ENCODE measurements around the gene MORC3. TPM values are rescaled to one million over a fixed set of nuclear protein-coding genes. Genes with fewer than 3 reads are reported as not detected.
"Not testable (repeated sequence)": the region's sequence is repeated elsewhere in the genome, so short reads cannot be mapped to it uniquely, and the experiment has no call there.

MORC3 gene
- total and polyA plus RNA-seq, 2 experiments from 2014 or later, result 15.6 to 31.8 TPM

DNA sequence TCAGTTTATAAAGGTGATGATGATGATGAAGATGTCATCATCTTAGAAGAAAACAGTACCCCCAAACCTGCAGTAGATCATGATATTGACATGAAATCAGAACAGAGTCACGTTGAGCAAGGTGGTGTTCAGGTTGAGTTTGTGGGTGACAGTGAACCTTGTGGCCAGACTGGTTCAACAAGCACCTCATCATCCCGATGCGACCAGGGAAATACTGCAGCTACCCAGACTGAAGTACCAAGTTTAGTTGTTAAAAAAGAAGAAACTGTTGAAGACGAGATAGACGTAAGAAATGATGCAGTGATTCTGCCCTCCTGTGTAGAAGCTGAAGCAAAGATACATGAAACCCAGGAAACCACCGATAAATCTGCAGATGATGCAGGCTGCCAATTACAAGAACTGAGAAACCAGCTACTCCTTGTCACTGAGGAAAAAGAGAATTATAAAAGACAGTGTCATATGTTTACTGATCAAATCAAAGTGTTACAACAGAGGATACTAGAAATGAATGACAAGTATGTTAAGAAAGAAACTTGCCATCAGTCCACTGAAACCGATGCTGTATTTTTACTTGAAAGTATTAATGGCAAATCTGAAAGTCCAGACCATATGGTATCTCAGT lies 49.2 kb downstream of the MORC3 start:
- H3K4me3 ChIP-seq, result no peak overlapping the region
- H3K4me1 ChIP-seq (ENCODE audit: low read depth), result no peaks in the 10 kb centered on the region
- H3K27ac ChIP-seq, result no peak overlapping the region
- no peak for DNase-seq (ENCODE audit: low read depth in 1 of 2, low spot score in 1 of 2)
- peaks cover 74% of the 10 kb centered on the region for H3K36me3 ChIP-seq
- no peaks in the 10 kb centered on the region for H3K27me3 ChIP-seq
- no peaks in the 10 kb centered on the region for H3K9me3 ChIP-seq (ENCODE audit: low read depth)
- TF ChIP-seq, protein P1, sequence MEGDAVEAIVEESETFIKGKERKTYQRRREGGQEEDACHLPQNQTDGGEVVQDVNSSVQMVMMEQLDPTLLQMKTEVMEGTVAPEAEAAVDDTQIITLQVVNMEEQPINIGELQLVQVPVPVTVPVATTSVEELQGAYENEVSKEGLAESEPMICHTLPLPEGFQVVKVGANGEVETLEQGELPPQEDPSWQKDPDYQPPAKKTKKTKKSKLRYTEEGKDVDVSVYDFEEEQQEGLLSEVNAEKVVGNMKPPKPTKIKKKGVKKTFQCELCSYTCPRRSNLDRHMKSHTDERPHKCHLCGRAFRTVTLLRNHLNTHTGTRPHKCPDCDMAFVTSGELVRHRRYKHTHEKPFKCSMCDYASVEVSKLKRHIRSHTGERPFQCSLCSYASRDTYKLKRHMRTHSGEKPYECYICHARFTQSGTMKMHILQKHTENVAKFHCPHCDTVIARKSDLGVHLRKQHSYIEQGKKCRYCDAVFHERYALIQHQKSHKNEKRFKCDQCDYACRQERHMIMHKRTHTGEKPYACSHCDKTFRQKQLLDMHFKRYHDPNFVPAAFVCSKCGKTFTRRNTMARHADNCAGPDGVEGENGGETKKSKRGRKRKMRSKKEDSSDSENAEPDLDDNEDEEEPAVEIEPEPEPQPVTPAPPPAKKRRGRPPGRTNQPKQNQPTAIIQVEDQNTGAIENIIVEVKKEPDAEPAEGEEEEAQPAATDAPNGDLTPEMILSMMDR (IDR thresholded peaks at IDR 0.05; ENCODE audit: low read depth, low read length), result no peak

DNA sequence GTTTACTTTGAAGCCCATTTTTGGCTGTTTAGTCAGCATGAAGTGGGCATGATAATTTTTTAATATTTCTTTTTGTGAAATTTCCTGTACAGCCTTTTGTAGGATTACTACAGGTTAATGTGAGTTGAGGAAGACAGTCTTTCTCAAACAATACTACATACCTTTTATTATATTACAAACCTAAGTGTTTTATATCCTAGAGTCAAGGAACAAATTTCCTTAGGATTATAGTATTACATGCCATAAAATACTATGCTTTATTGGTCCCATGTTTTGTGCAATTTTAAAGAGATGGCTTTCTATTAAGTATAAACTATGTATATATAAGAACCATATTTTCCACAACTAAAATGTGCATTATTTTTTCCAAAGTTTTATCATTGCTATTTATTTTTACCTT lies 56.0 kb downstream of the MORC3 start:
- Histone ChIP-seq H3K36me3 (peaks cover 65% of the 10 kb centered on the region), H3K27ac (peak overlapping the region; percentile 1), H3K4me1 (ENCODE audit: low read depth) (no peaks in the 10 kb centered on the region), H3K4me3 (no peak overlapping the region), H3K9me3 (ENCODE audit: low read depth) (no peaks in the 10 kb centered on the region), H3K27me3 (no peaks in the 10 kb centered on the region)
- no peak for DNase-seq (ENCODE audit: low read depth in 1 of 2, low spot score in 1 of 2)
- TF ChIP-seq, protein P1 (IDR thresholded peaks at IDR 0.05; ENCODE audit: low read depth, low read length), result no peak

DNA sequence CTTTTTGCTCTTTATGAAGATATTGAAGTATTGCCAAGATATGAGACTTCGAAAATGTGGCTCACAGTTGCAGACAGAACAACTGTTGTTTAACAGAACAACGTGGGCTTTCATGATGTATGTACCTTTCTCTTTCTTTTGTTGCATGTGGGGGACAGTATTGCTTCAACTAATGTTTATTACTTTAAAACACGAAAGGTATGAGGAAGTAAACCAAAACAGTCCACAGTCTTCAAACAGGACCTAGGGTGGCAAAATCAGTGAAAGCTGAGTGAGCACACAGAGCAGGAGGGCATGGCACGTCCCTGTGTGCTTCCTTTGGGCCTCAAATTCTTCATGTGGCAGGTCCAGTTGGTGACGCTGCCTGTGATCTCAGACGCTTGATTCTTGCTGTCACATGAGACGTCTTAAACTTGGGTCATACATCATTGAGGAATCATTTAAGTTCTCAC lies 57.4 kb downstream of the MORC3 start:
- TF ChIP-seq, protein P1 (IDR thresholded peaks at IDR 0.05; ENCODE audit: low read depth, low read length), result no peak
- Histone ChIP-seq H3K27ac (no peak overlapping the region), H3K36me3 (peaks cover 51% of the 10 kb centered on the region)

DNA sequence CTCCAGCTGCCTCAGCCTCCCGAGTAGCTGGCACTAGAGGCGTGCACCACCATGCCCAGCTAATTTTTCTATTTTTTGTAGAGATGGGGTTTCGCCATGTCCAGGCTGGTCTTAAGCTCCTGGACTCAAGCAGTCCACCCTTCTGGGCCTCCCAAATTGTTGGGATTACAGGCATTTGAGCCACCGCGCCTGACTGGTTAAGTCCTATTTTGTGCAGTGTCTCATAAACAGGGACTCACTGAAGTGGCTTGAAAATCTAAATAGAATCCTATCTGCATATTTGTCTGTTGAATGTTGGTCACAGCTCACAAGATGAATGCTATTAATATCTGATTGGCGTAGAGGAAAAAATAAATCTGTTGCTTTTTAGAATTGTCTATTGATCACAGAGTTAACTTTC lies 59.3 kb downstream of the MORC3 start:
- H3K9me3 ChIP-seq (ENCODE audit: low read depth), result no peaks in the 10 kb centered on the region
- no peaks in the 10 kb centered on the region for H3K4me1 ChIP-seq (ENCODE audit: low read depth)
- DNase-seq (ENCODE audit: low read depth in 1 of 2, low spot score in 1 of 2), result no peak
- no peak overlapping the region for H3K4me3 ChIP-seq
- H3K27ac ChIP-seq, result peak overlapping the region; percentile 71
- TF ChIP-seq, protein P1 (IDR thresholded peaks at IDR 0.05; ENCODE audit: low read depth, low read length), result no peak
- H3K36me3 ChIP-seq, result peaks cover 36% of the 10 kb centered on the region
- H3K27me3 ChIP-seq, result no peaks in the 10 kb centered on the region

More for the DNA sequence above, 57.4 kb downstream of the MORC3 start:
- no peak for DNase-seq (ENCODE audit: low read depth in 1 of 2, low spot score in 1 of 2)
- Histone ChIP-seq H3K27me3 (no peaks in the 10 kb centered on the region), H3K4me1 (ENCODE audit: low read depth) (no peaks in the 10 kb centered on the region), H3K9me3 (ENCODE audit: low read depth) (no peaks in the 10 kb centered on the region), H3K4me3 (no peak overlapping the region)

DNA sequence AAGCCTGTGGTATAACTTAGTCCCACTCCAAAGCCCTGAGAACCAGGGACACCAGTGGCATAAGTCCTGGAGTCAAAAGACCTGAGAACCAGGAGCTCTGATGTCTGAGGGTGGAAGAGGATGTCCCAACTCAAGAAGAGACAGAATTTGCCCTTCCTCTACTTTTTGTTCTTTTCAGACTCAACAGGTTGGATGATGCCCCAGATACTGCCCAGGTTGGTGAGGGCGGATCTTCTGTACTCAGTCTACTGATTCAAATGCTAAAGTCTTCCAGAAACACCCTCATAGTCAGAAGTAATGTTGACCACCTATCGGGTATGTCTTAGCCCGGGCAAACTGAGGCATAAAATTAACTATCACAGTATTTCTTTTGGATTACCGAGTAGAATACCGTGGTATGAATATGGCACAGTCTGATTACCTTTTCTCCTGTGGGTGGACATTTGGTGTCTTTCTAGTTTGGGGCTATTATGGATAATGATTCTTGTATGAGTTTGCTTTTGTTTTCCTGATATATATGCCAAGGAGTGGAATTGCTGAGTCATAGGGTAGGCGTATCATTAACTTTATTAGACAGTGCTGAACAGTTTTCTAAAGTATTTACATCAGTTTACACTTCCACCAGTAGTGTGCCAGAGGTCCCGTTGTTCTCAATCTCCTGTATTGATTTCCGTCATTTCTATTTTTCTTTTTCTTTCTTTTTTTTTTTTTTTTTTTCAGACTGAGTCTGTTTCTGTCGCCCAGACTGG lies 62.0 kb downstream of the MORC3 start:
- Histone ChIP-seq H3K36me3 (peaks cover 11% of the 10 kb centered on the region), H3K4me3 (no peak overlapping the region), H3K9me3 (ENCODE audit: low read depth) (no peaks in the 10 kb centered on the region), H3K27ac (no peak overlapping the region), H3K4me1 (ENCODE audit: low read depth) (no peaks in the 10 kb centered on the region), H3K27me3 (no peaks in the 10 kb centered on the region)
- DNase-seq (ENCODE audit: low read depth in 1 of 2, low spot score in 1 of 2), result peak in 1 of 2 donors; percentile 11
- TF ChIP-seq, protein P1 (IDR thresholded peaks at IDR 0.05; ENCODE audit: low read depth, low read length), result no peak

DNA sequence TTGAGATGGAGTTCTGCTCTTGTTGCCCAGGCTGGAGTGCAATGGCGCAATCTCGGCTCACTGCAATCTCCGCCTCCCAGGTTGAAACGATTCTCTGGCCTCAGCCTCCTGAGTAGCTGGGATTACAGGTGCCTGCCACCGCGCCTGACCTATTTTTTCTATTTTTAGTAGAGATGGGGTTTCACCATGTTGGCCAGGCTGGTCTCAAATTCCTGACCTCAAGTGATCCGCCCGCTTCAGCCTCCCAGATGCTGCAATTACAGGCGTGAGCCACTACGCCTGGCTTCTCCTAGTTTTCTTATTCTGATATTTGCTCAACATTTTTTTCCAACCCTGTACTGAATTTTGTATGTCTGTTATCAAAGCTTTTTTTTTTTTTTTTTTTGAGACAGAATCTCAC lies 62.7 kb downstream of the MORC3 start:
- not testable (repeated sequence) for DNase-seq (ENCODE audit: low read depth in 1 of 2, low spot score in 1 of 2); H3K4me1 ChIP-seq (ENCODE audit: low read depth); H3K9me3 ChIP-seq (ENCODE audit: low read depth); H3K4me3 ChIP-seq; H3K27me3 ChIP-seq; H3K27ac ChIP-seq; H3K36me3 ChIP-seq
